Activated T-cell treated with anti-CD3 and anti-CD28 coated beads, Interleukin-2, amount 50 U/mL, for 72 hours (primary cell): ENCODE data around the gene TTC3. TPM values are rescaled to one million over a fixed set of nuclear protein-coding genes. Genes with fewer than 3 reads are reported as not detected.
"Not testable (repeated sequence)": the region's sequence is repeated elsewhere in the genome, so short reads cannot be mapped to it uniquely, and the experiment has no call there.

Experiments used
- ATAC-seq, 2 donors: fragments of 150-1000 bp; cut with Tn5 transposase; replicated peaks in 1 of 2; 2 replicates each; pipeline ENCODE4 v1.10.0; 2021; ENCODE audit warnings: moderate library complexity in 2 of 2, mild to moderate bottlenecking in 1 of 2
- DNase-seq, 2 donors: peaks; one replicate each; pipeline ENCODE4 v3.0.0; 2021 to 2022; ENCODE audit warnings: mixed read lengths in 1 of 2
- H3K27ac Mint-ChIP-seq: one replicate; pipeline ENCODE4 v1.8.0; 2022; ENCODE audit warnings: mild to moderate bottlenecking, moderate library complexity, mixed read lengths
- H3K27me3 Mint-ChIP-seq: one replicate; pipeline ENCODE4 v1.8.0; 2022; ENCODE audit warnings: low read depth, mixed read lengths
- H3K36me3 Mint-ChIP-seq, 2 donors: one replicate each; pipeline ENCODE4 v1.8.0; 2022; ENCODE audit warnings: mixed read lengths in 2 of 2, mild to moderate bottlenecking in 1 of 2; ENCODE audit not compliant: insufficient read depth in 2 of 2
- H3K4me1 Mint-ChIP-seq: one replicate; pipeline ENCODE4 v1.8.0; 2022; ENCODE audit warnings: low read depth, mixed read lengths
- H3K4me3 Mint-ChIP-seq, 2 donors: one replicate each; pipeline ENCODE4 v1.8.0; 2022; ENCODE audit warnings: mild to moderate bottlenecking in 2 of 2, mixed read lengths in 2 of 2, moderate library complexity in 2 of 2
- H3K9me3 Mint-ChIP-seq, 2 donors: one replicate each; pipeline ENCODE4 v1.8.0; 2022; ENCODE audit warnings: mixed read lengths in 2 of 2
- total RNA-seq, 2 donors: library from RNA; stranded (reverse); gene quantifications; one replicate each; pipeline ENCODE4 v1.2.3, GENCODE V29; 2022

TTC3 gene
- total RNA-seq, 2 donors from 2014 or later, result 62.4 to 65.8 TPM

- peaks cover 0 to under 1% of the 10 kb centered on the region in 2 donors for H3K9me3 Mint-ChIP-seq
- peaks cover 5 to 6% of the 10 kb centered on the region in 2 donors for H3K36me3 Mint-ChIP-seq
- ATAC-seq (no peak), DNase-seq (no peak)
- H3K27me3 Mint-ChIP-seq, result no peaks in the 10 kb centered on the region
- no peak overlapping the region for H3K27ac Mint-ChIP-seq
- H3K4me3 Mint-ChIP-seq, result no peak overlapping the region
- peaks cover 27% of the 10 kb centered on the region for H3K4me1 Mint-ChIP-seq
Observed at GRCh38 chr21:37117204-37117603, 44.1 kb downstream of the TTC3 start.

GRCh38 chr21:37118187-37118826, 45.3 kb downstream of the TTC3 start:
- no peaks in the 10 kb centered on the region for H3K27me3 Mint-ChIP-seq
- ATAC-seq, result no peak
- peaks cover 27% of the 10 kb centered on the region for H3K4me1 Mint-ChIP-seq
- H3K9me3 Mint-ChIP-seq, result no peaks in the 10 kb centered on the region
- H3K4me3 Mint-ChIP-seq, result peak overlapping the region; percentile 10 to 19
- H3K27ac Mint-ChIP-seq, result peak overlapping the region; percentile 65
- H3K36me3 Mint-ChIP-seq, result peaks cover 3 to 7% of the 10 kb centered on the region in 2 donors
- no peak for DNase-seq

- peaks cover 27% of the 10 kb centered on the region for H3K4me1 Mint-ChIP-seq
- ATAC-seq (peak; percentile 77 to 79), DNase-seq (peak; percentile 1 to 5)
- peak overlapping the region; percentile 70 to 73 for H3K4me3 Mint-ChIP-seq
- H3K36me3 Mint-ChIP-seq, result peaks cover 1 to 5% of the 10 kb centered on the region in 2 donors
- H3K27ac Mint-ChIP-seq, result peak overlapping the region; percentile 79
- no peaks in the 10 kb centered on the region for H3K9me3 Mint-ChIP-seq
- H3K27me3 Mint-ChIP-seq, result no peaks in the 10 kb centered on the region
Observed at GRCh38 chr21:37119421-37120218, 46.6 kb downstream of the TTC3 start.

GRCh38 chr21:37128076-37128475, 55.0 kb downstream of the TTC3 start:
- peaks cover 4 to 9% of the 10 kb centered on the region in 2 donors for H3K36me3 Mint-ChIP-seq
- H3K27ac Mint-ChIP-seq, result no peak overlapping the region
- no peak for ATAC-seq

GRCh38 chr21:37130971-37131370, 57.9 kb downstream of the TTC3 start:
- Mint-ChIP-seq H3K36me3 (peaks cover 4 to 16% of the 10 kb centered on the region in 2 donors), H3K4me1 (peaks cover 9% of the 10 kb centered on the region), H3K9me3 (no peaks in the 10 kb centered on the region), H3K4me3 (no peak overlapping the region), H3K27me3 (no peaks in the 10 kb centered on the region), H3K27ac (no peak overlapping the region)
- DNase-seq (no peak), ATAC-seq (no peak)

More at GRCh38 chr21:37128076-37128475, 55.0 kb downstream of the TTC3 start:
- H3K4me1 Mint-ChIP-seq, result no peaks in the 10 kb centered on the region
- H3K9me3 Mint-ChIP-seq, result no peaks in the 10 kb centered on the region
- no peak for DNase-seq
- no peaks in the 10 kb centered on the region for H3K27me3 Mint-ChIP-seq
- H3K4me3 Mint-ChIP-seq, result no peak overlapping the region

GRCh38 chr21:37136261-37136660, 63.2 kb downstream of the TTC3 start:
- peak overlapping the region in 1 of 2 donors; percentile 53 for H3K4me3 Mint-ChIP-seq
- peaks cover 6 to 21% of the 10 kb centered on the region in 2 donors for H3K36me3 Mint-ChIP-seq

GRCh38 chr21:37136744-37137143, 63.7 kb downstream of the TTC3 start:
- Mint-ChIP-seq H3K27me3 (no peaks in the 10 kb centered on the region), H3K36me3 (peaks cover 6 to 23% of the 10 kb centered on the region in 2 donors), H3K4me3 (peak overlapping the region in 1 of 2 donors; percentile 53), H3K9me3 (no peaks in the 10 kb centered on the region), H3K4me1 (peaks cover 17% of the 10 kb centered on the region), H3K27ac (no peak overlapping the region)
- no peak for ATAC-seq
- no peak for DNase-seq

More at GRCh38 chr21:37136261-37136660, 63.2 kb downstream of the TTC3 start:
- Mint-ChIP-seq H3K27ac (peak overlapping the region; percentile 79), H3K9me3 (no peaks in the 10 kb centered on the region), H3K27me3 (no peaks in the 10 kb centered on the region), H3K4me1 (peaks cover 17% of the 10 kb centered on the region)
- DNase-seq (no peak), ATAC-seq (no peak)

GRCh38 chr21:37139154-37139553, 66.1 kb downstream of the TTC3 start:
- no peak overlapping the region for H3K27ac Mint-ChIP-seq
- H3K36me3 Mint-ChIP-seq, result peaks cover 8 to 21% of the 10 kb centered on the region in 2 donors
- H3K4me1 Mint-ChIP-seq, result peaks cover 17% of the 10 kb centered on the region
- no peak for DNase-seq
- H3K9me3 Mint-ChIP-seq, result no peaks in the 10 kb centered on the region
- H3K27me3 Mint-ChIP-seq, result no peaks in the 10 kb centered on the region
- H3K4me3 Mint-ChIP-seq, result no peak overlapping the region
- no peak for ATAC-seq

- Mint-ChIP-seq H3K4me1 (peaks cover 17% of the 10 kb centered on the region), H3K4me3 (no peak overlapping the region), H3K36me3 (peaks cover 8 to 20% of the 10 kb centered on the region in 2 donors), H3K9me3 (no peaks in the 10 kb centered on the region), H3K27ac (no peak overlapping the region), H3K27me3 (no peaks in the 10 kb centered on the region)
- DNase-seq (no peak), ATAC-seq (no peak)
Observed at GRCh38 chr21:37139902-37140301, 66.8 kb downstream of the TTC3 start.

GRCh38 chr21:37143392-37143791, 70.3 kb downstream of the TTC3 start:
- H3K27me3 Mint-ChIP-seq, DNase-seq, H3K27ac Mint-ChIP-seq, ATAC-seq, H3K4me3 Mint-ChIP-seq, H3K9me3 Mint-ChIP-seq: not testable (repeated sequence)
- Mint-ChIP-seq H3K36me3 (peaks cover 3 to 13% of the 10 kb centered on the region in 2 donors), H3K4me1 (peaks cover 13% of the 10 kb centered on the region)

GRCh38 chr21:37145635-37146111, 72.6 kb downstream of the TTC3 start:
- peaks cover 3 to 16% of the 10 kb centered on the region in 2 donors for H3K36me3 Mint-ChIP-seq
- H3K27ac Mint-ChIP-seq, result no peak overlapping the region
- ATAC-seq, result peak in 1 of 2 donors; percentile 25

GRCh38 chr21:37146320-37147235, 73.5 kb downstream of the TTC3 start:
- H3K4me3 Mint-ChIP-seq, result no peak overlapping the region
- peaks cover 13% of the 10 kb centered on the region for H3K4me1 Mint-ChIP-seq
- ATAC-seq, result no peak
- peak overlapping the region; percentile 36 for H3K27ac Mint-ChIP-seq
- no peaks in the 10 kb centered on the region for H3K27me3 Mint-ChIP-seq
- peaks cover 2 to 17% of the 10 kb centered on the region in 2 donors for H3K36me3 Mint-ChIP-seq
- no peaks in the 10 kb centered on the region for H3K9me3 Mint-ChIP-seq
- no peak for DNase-seq

More at GRCh38 chr21:37145635-37146111, 72.6 kb downstream of the TTC3 start:
- H3K27me3 Mint-ChIP-seq, result no peaks in the 10 kb centered on the region
- H3K4me1 Mint-ChIP-seq, result peaks cover 13% of the 10 kb centered on the region
- DNase-seq, result no peak
- no peak overlapping the region for H3K4me3 Mint-ChIP-seq
- H3K9me3 Mint-ChIP-seq, result no peaks in the 10 kb centered on the region
